Thoracic aorta (tissue), 2 donors: ENCODE results near the gene SET. TPM values are rescaled to one million over a fixed set of nuclear protein-coding genes. Genes with fewer than 3 reads are reported as not detected.
"Not testable (repeated sequence)": the region's sequence is repeated elsewhere in the genome, so short reads cannot be mapped to it uniquely, and the experiment has no call there.

Experiments used
- ATAC-seq: fragments of 150-250 bp; one replicate; pipeline ENCODE4 v1.8.0; 2017; ENCODE audit warnings: low read depth; ENCODE audit not compliant: insufficient number of reproducible peaks, low FRiP score
- DNase-seq: peaks from one replicate; pipeline ENCODE4 v3.0.0-alpha.2; 2020; ENCODE audit warnings: low spot score
- H3K27ac ChIP-seq, 2 donors: fragments of 200-600 bp; sonication (generic); 1 replicate in 1 of 2; 2 replicates in 1 of 2; pipeline ENCODE4 v1.5.1; 2016; ENCODE audit warnings: mild to moderate bottlenecking in 2 of 2, moderate library complexity in 2 of 2
- H3K27me3 ChIP-seq: fragments of 200-600 bp; sonication (generic); replicated peaks from 2 replicates; pipeline ENCODE4 v1.6.0; 2016; ENCODE audit warnings: mild to moderate bottlenecking; ENCODE audit not compliant: insufficient read depth
- H3K36me3 ChIP-seq: fragments of 200-600 bp; sonication (generic); one replicate; pipeline ENCODE4 v1.5.1; 2016
- H3K4me1 ChIP-seq, 2 donors: fragments of 200-600 bp; sonication (generic); 1 replicate in 1 of 2; 2 replicates in 1 of 2; pipeline versions ENCODE4 v1.5.1 to v1.6.0; 2016; ENCODE audit warnings: low read depth in 2 of 2, mild to moderate bottlenecking in 1 of 2; ENCODE audit not compliant: control insufficient read depth in 1 of 2
- H3K4me3 ChIP-seq: fragments of 200-600 bp; sonication (generic); 2 replicates; pipeline ENCODE4 v1.5.1; 2016; ENCODE audit warnings: mild to moderate bottlenecking
- H3K9me3 ChIP-seq: fragments of 200-600 bp; sonication (generic); 2 replicates; pipeline ENCODE4 v1.5.1; 2016
- total RNA-seq, 2 donors: library from RNA; depleted of rRNA; stranded (reverse); fragments of >200 nt; gene quantifications; one replicate each; pipeline versions ENCODE4 v1.1.0 to v1.2.3, GENCODE V29; 2016
- TF ChIP-seq, protein P1 (sequence below): fragments of 200-600 bp; sonication (generic); IDR thresholded peaks from one replicate; pipeline ENCODE4 v1.5.1; 2019; ENCODE audit warnings: antibody characterized with exemption

Gene SET
- total RNA-seq, 2 donors from 2014 or later: 83.3 to 201 TPM

DNA sequence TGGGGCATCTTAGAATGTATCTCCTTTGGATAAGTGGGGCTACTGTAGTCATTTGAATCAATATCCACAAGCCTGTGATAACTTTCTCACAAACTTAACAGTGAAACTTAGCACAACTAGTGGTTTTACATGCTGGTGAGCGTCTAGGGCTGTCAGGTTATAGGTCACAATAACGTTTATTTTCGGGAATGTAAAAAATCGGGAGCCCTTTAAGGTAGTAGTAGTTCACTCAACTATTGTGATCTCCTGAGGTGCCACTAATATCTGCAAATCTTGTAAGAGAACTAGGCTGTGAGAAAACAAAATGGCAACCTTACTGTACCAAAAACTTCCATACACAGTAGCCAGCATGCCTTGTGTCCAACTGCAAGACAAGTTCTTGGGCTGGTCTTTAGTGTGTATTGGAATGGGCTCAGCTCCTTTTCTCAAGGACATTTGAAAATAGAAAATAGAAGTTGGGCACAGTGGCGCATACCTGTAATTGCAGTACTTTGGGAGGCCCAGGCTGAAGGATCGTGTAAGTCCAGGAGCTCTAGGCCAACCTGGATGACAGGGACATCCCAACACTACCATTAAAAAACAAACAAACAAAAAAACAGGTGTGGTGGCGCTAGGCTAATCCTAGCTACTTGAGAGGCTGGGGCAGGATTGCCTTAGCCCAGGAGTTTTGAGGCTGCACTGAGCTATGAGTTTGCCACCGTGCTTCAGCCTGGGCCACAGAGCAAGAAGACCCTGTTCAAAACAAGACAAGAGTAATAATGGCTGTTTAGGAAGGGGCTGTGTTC lies 8.1 kb downstream of the SET start:
- Histone ChIP-seq H3K4me3 (no peak overlapping the region), H3K36me3 (peaks cover 30% of the 10 kb centered on the region), H3K27me3 (no peaks in the 10 kb centered on the region), H3K4me1 (no peaks in the 10 kb centered on the region), H3K27ac (no peak overlapping the region), H3K9me3 (no peaks in the 10 kb centered on the region)
- ATAC-seq: no peak
- TF ChIP-seq, protein P1, sequence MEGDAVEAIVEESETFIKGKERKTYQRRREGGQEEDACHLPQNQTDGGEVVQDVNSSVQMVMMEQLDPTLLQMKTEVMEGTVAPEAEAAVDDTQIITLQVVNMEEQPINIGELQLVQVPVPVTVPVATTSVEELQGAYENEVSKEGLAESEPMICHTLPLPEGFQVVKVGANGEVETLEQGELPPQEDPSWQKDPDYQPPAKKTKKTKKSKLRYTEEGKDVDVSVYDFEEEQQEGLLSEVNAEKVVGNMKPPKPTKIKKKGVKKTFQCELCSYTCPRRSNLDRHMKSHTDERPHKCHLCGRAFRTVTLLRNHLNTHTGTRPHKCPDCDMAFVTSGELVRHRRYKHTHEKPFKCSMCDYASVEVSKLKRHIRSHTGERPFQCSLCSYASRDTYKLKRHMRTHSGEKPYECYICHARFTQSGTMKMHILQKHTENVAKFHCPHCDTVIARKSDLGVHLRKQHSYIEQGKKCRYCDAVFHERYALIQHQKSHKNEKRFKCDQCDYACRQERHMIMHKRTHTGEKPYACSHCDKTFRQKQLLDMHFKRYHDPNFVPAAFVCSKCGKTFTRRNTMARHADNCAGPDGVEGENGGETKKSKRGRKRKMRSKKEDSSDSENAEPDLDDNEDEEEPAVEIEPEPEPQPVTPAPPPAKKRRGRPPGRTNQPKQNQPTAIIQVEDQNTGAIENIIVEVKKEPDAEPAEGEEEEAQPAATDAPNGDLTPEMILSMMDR: no peak
- no peak for DNase-seq

- not testable (repeated sequence) for H3K4me3 ChIP-seq, ATAC-seq, DNase-seq, H3K9me3 ChIP-seq, H3K27me3 ChIP-seq, H3K27ac ChIP-seq, H3K4me1 ChIP-seq
- H3K36me3 ChIP-seq: peaks cover 13% of the 10 kb centered on the region
Measured at GRCh38 chr9:128699096-128699795, 10.2 kb downstream of the SET start.

DNA sequence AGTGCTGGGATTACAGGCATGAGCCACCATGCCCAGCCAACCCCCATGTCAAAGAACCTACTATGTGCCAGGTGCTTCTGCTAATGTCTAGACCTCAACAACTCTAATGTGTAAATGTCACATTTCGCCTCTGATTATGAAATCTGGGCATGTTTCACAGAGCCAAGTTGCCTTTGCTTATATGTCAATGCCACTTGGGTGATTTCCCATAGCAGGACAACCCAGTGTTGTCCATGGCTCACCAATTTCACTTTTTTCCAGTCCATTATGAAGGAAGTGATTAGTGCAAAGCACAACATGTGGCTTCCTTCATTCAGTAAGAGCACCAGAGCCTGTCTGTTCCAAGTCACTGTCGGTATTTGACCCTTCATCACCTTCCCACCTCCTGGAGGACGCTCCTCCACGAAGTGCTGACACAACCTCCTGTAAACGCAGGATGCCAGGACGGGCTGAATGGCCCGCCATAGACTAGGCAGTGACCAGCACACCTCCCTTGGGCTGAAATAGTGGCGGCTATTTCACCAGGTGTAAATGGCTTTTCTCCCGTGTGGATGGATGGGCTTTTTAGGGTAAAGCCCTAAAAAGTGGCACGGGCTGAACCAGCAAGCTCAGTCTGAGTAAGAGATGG lies 12.3 kb downstream of the SET start:
- no peaks in the 10 kb centered on the region for H3K9me3 ChIP-seq
- no peak overlapping the region for H3K27ac ChIP-seq
- H3K27me3 ChIP-seq: no peaks in the 10 kb centered on the region
- ATAC-seq (no peak), DNase-seq (no peak)
- peaks cover 0 to 8% of the 10 kb centered on the region in 2 donors for H3K4me1 ChIP-seq
- TF ChIP-seq, protein P1: no peak
- no peak overlapping the region for H3K4me3 ChIP-seq
- no peaks in the 10 kb centered on the region for H3K36me3 ChIP-seq

DNA sequence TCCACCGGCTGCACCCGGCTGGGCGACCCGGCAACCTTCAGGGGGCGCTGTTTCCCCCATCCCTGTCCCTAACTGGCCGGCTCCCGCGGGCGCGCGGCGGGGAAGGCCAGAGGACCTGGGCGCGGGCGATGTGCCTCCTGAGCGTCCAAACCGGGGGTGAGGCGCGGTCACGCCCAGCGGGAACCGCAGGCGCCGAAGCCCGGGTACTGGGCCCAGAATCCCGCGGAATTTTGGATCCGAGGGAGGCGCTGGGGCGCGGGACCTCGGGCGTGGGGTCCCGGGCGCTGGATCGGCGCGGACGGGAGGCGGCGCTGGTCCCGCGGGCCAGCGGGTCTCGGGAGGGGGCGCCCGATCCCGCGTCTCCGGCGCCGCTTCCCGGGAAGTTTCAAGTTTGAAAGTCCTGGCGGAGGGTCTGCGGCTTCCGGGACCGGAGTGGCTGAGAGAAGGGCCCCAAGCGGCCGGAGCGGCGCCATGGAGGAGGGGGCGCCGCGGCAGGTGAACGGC lies 13.5 kb downstream of the SET start, which contains the start of gene PKN3:
TSS of gene PKN3 (plus strand) at position 59 of the 504 bp plus-strand sequence. CDS start at position 472, 413 bp downstream.
- TF ChIP-seq, protein P1: peak; percentile 88
- ATAC-seq (peak; percentile 51), DNase-seq (peak; percentile 45)

DNA sequence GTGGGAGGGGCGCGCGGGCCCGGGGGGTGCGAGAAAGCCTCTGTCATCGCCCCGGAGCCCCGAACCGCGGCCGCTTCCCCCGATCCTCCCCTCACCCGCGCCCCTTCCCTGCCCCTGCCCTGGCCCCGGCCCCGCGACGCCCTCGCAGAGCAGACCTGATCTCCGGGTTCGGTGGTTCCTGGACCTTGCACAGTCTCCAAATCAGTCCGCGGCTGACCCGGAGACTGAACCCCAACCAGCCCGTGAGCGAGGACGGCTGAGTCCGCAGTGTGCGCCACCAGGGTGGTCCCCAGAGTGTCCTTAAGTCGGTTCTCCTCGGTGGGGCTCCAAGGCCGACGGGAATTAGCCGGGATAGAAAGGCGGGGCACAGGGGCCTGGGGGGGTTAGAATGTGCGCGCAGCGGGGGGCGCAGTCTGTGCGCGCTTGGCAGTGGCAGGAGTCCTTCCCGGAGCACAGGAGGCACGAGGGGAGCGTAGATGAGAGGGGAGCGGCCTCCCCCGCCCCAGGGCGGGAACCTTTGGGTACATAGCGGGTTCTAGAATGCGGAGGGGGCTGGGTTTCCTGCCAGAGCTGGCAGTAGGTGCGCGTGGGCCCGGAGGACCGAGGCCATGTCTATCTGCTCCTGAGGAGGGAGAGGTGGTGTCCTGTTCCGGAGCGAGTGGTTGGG lies 14.1 kb downstream of the SET start:
- peak overlapping the region in 1 of 2 donors; percentile 33 for H3K27ac ChIP-seq
- no peaks in the 10 kb centered on the region for H3K27me3 ChIP-seq
- ATAC-seq (no peak), DNase-seq (no peak)
- no peaks in the 10 kb centered on the region for H3K9me3 ChIP-seq
- peaks cover 0 to 8% of the 10 kb centered on the region in 2 donors for H3K4me1 ChIP-seq
- TF ChIP-seq, protein P1: no peak
- peak overlapping the region; percentile 85 for H3K4me3 ChIP-seq
- H3K36me3 ChIP-seq: no peaks in the 10 kb centered on the region

More for the DNA sequence above, 13.5 kb downstream of the SET start, which contains the start of gene PKN3:
- peak within 1 kb of the TSS; percentile 85 for H3K4me3 ChIP-seq
- H3K4me1 ChIP-seq: peaks cover 0 to 8% of the 10 kb centered on the region in 2 donors
- H3K9me3 ChIP-seq: no peaks in the 10 kb centered on the region
- H3K27me3 ChIP-seq: no peaks in the 10 kb centered on the region
- peak within 1 kb of the TSS in 1 of 2 donors; percentile 33 for H3K27ac ChIP-seq
- H3K36me3 ChIP-seq: no peaks in the 10 kb centered on the region
